HG03066 (cell line): ENCODE results near the gene ADIRF.
"Not testable (repeated sequence)": the region's sequence is repeated elsewhere in the genome, so short reads cannot be mapped to it uniquely, and the experiment has no call there.

Source experiments
- ATAC-seq: cut with Tn5 transposase; IDR thresholded peaks from one replicate; pipeline ENCODE4 v1.9.1; 2021; ENCODE audit warnings: low read depth; ENCODE audit not compliant: unreplicated experiment

The ADIRF gene

GRCh38 chr10:86976362-86977056 lies 8.2 kb downstream of the ADIRF start:
- ATAC-seq, result no peak

GRCh38 chr10:86978457-86978856 lies 10.2 kb downstream of the ADIRF start:
- not testable (repeated sequence) for ATAC-seq

- no peak for ATAC-seq
Observed at GRCh38 chr10:86979296-86979818, 11.1 kb downstream of the ADIRF start.

- no peak for ATAC-seq
Observed at GRCh38 chr10:86979977-86980448, 11.7 kb downstream of the ADIRF start.

- ATAC-seq, result not testable (repeated sequence)
Observed at GRCh38 chr10:86981020-86981419, 12.7 kb downstream of the ADIRF start.

- no peak for ATAC-seq
Observed at GRCh38 chr10:86981716-86982115, 13.4 kb downstream of the ADIRF start.

- not testable (repeated sequence) for ATAC-seq
Observed at GRCh38 chr10:86984498-86984897, 16.2 kb downstream of the ADIRF start.

GRCh38 chr10:86988520-86988919 lies 20.2 kb downstream of the ADIRF start:
- ATAC-seq, result no peak

- ATAC-seq, result not testable (repeated sequence)
Observed at GRCh38 chr10:86991362-86991761, 23.1 kb downstream of the ADIRF start.

- ATAC-seq, result no peak
Observed at GRCh38 chr10:86992456-86992855, 24.2 kb downstream of the ADIRF start.

- ATAC-seq, result no peak
Observed at GRCh38 chr10:86992929-86993328, 24.6 kb downstream of the ADIRF start.

GRCh38 chr10:86999802-87000403 lies 31.6 kb downstream of the ADIRF start:
- ATAC-seq, result not testable (repeated sequence)

GRCh38 chr10:87000491-87000890 lies 32.2 kb downstream of the ADIRF start:
- no peak for ATAC-seq

- not testable (repeated sequence) for ATAC-seq
Observed at GRCh38 chr10:87007124-87007523, 38.8 kb downstream of the ADIRF start.

- not testable (repeated sequence) for ATAC-seq
Observed at GRCh38 chr10:87007674-87008073, 39.4 kb downstream of the ADIRF start.

- not testable (repeated sequence) for ATAC-seq
Observed at GRCh38 chr10:87008303-87008702, 40.0 kb downstream of the ADIRF start.

GRCh38 chr10:87009134-87009696 lies 40.9 kb downstream of the ADIRF start:
- ATAC-seq, result not testable (repeated sequence)

- ATAC-seq, result not testable (repeated sequence)
Observed at GRCh38 chr10:87013528-87013927, 45.2 kb downstream of the ADIRF start.

GRCh38 chr10:87014986-87015716 lies 46.9 kb downstream of the ADIRF start:
- not testable (repeated sequence) for ATAC-seq

GRCh38 chr10:87018127-87018526 lies 49.8 kb downstream of the ADIRF start:
- ATAC-seq, result not testable (repeated sequence)

GRCh38 chr10:87019066-87019465 lies 50.8 kb downstream of the ADIRF start:
- ATAC-seq, result not testable (repeated sequence)
